Ishikawa (cell line): ENCODE data around the gene MYRIP.

ENCODE experiments used
- EGR1 ChIP-seq: IDR thresholded peaks from 2 replicates; pipeline ENCODE4 v1.6.1; 2012
- REST ChIP-seq: IDR thresholded peaks from 2 replicates; pipeline ENCODE4 v1.6.1; 2012; ENCODE audit warnings: low read depth, mild to moderate bottlenecking
- TAF1 ChIP-seq: IDR thresholded peaks from 2 replicates; pipeline ENCODE4 v1.6.1; 2012; ENCODE audit warnings: low read depth, mild to moderate bottlenecking
- TEAD4 ChIP-seq: IDR thresholded peaks from 2 replicates; pipeline ENCODE4 v1.6.1; 2012
- TF ChIP-seq, protein P1 (sequence below): IDR thresholded peaks from 2 replicates; pipeline ENCODE4 v1.6.1; 2012

DNA sequence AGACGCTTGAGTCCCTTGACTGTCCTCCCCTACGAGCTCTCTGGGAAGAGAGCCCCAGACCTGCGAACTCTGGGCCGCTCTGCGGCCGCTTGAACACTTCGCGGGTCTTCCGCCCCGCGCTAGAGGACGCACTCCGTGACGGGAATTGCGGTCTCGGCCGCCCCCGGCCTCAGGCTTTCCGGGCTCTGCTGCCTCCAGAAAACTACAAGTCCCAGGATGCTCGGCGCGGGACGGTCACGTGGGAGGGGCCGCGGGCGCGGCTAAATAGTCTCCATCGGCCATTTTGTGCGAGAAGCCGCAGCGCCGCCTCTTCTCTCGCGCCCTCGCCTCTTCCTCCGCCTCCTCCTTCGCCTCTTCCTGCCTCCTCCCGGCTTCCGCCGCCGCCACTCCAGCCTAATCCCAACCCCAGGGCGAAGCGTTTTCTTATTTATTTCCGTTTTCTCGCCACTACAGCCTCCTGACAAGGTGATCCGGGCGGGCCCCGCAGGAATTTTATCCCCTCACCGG lies 500.1 kb downstream of the MYRIP start, which contains the start of gene EIF1B:
- TF ChIP-seq REST = no peak
- TF ChIP-seq, protein P1, sequence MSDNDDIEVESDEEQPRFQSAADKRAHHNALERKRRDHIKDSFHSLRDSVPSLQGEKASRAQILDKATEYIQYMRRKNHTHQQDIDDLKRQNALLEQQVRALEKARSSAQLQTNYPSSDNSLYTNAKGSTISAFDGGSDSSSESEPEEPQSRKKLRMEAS = 0 out of 2 replicates have a peak, but pooled peaks have one; percentile 10
- TF ChIP-seq EGR1 = peak; percentile 83
- TF ChIP-seq TEAD4 = no peak
- peak; percentile 68 for TF ChIP-seq TAF1
